ENCODE measurements around the gene ZNF121. TPM values are rescaled to one million over a fixed set of nuclear protein-coding genes. Genes with fewer than 3 reads are reported as not detected.
"Not testable (repeated sequence)": the region's sequence is repeated elsewhere in the genome, so short reads cannot be mapped to it uniquely, and the experiment has no call there.

The ZNF121 gene
- total RNA-seq, 1 donor from 2014 or later: 25.1 TPM

DNA sequence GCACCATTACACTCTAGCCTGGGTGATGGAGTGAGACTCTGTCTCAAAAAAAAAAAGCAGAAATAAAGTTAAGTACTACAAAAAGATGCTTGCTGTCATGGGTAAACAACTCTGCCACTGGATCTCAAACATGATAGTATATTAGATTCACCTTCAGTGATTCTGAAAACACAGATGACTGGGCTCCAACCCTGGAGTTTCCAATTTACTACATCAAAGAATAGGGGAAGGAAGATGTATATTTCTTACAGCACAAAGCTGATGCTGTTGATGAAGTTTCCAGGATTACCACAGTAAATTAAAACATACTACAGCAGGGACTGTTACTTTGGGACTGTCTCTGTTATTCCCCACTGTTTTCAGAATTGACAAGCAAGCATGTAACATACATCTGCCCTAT is 31.5 kb upstream of the ZNF121 start:
- no peaks in the 10 kb centered on the region for H3K27me3 ChIP-seq
- H3K4me3 ChIP-seq: no peak overlapping the region
- TF ChIP-seq, protein P1, sequence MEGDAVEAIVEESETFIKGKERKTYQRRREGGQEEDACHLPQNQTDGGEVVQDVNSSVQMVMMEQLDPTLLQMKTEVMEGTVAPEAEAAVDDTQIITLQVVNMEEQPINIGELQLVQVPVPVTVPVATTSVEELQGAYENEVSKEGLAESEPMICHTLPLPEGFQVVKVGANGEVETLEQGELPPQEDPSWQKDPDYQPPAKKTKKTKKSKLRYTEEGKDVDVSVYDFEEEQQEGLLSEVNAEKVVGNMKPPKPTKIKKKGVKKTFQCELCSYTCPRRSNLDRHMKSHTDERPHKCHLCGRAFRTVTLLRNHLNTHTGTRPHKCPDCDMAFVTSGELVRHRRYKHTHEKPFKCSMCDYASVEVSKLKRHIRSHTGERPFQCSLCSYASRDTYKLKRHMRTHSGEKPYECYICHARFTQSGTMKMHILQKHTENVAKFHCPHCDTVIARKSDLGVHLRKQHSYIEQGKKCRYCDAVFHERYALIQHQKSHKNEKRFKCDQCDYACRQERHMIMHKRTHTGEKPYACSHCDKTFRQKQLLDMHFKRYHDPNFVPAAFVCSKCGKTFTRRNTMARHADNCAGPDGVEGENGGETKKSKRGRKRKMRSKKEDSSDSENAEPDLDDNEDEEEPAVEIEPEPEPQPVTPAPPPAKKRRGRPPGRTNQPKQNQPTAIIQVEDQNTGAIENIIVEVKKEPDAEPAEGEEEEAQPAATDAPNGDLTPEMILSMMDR (IDR thresholded peaks at IDR 0.05): no peak
- no peak overlapping the region for H3K27ac ChIP-seq
- H3K4me1 ChIP-seq: peaks cover 9% of the 10 kb centered on the region
- no peak for DNase-seq
- intact Hi-C loops (cut with DNase I): no loop called here
- H3K36me3 ChIP-seq: peaks cover 86% of the 10 kb centered on the region
- ATAC-seq: no peak
- peaks cover 17% of the 10 kb centered on the region for H3K9me3 ChIP-seq

DNA sequence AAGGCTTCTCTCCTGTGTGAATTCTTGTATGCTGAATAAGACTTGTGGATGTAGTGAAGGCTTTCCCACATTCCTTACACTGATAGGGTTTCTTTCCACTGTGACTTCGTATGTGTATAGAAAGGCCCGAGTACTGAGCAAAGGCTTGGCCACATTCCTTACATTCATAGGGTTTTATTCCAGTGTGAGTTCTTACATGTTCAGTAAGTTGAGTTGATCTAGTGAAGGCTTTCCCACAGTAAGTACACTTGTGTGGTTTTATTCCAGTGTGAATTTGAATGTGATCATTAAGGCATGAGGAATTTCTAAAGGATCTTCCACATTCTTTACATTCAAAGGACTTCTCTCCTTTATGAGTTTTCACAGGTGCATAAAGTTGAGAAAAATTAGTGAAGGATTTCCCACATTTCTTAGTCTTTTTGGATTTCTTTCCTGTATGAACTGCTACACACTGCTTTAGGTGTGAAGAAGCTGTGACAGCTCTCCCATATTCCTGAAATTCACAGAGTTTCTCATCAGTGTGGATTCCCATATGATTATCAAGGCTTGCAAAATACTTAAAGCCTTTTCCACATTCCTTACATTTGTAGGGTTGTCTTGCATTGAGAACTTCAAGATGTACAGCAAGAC is 26.3 kb upstream of the ZNF121 start:
- H3K9me3 ChIP-seq: peaks cover 46% of the 10 kb centered on the region
- peaks cover 53% of the 10 kb centered on the region for H3K36me3 ChIP-seq

DNA sequence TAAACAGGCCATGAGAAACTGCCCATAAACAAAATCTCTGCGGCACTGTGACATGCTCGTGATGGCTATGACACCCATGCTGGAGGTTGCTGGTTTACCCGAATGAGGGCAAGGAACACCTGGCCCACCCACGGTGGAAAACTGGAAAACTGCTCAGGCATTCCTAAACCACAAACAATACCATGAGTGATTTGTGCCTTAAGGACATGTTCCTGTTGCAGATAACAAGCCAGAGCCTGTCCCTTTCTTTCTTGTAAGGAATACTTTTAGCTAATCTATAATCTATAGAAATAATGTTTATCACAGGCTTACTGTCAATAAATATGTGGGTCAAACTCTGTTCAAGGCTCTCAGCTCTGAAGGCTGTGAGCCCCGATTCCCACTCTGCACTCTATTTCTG is 24.6 kb upstream of the ZNF121 start:
- Histone ChIP-seq H3K27ac (no peak overlapping the region), H3K4me1 (no peaks in the 10 kb centered on the region), H3K36me3 (peaks cover 37% of the 10 kb centered on the region), H3K27me3 (no peaks in the 10 kb centered on the region), H3K4me3 (no peak overlapping the region), H3K9me3 (peaks cover 46% of the 10 kb centered on the region)
- TF ChIP-seq, protein P1 (IDR thresholded peaks at IDR 0.05): no peak
- intact Hi-C loops (cut with DNase I): no loop called here
- DNase-seq (no peak), ATAC-seq (no peak)

More for the DNA sequence above, 26.3 kb upstream of the ZNF121 start:
- intact Hi-C loops (cut with DNase I): no loop called here
- Histone ChIP-seq H3K4me1 (no peaks in the 10 kb centered on the region), H3K27me3 (no peaks in the 10 kb centered on the region), H3K4me3 (no peak overlapping the region), H3K27ac (no peak overlapping the region)
- DNase-seq (no peak), ATAC-seq (no peak)
- TF ChIP-seq, protein P1 (IDR thresholded peaks at IDR 0.05): no peak

DNA sequence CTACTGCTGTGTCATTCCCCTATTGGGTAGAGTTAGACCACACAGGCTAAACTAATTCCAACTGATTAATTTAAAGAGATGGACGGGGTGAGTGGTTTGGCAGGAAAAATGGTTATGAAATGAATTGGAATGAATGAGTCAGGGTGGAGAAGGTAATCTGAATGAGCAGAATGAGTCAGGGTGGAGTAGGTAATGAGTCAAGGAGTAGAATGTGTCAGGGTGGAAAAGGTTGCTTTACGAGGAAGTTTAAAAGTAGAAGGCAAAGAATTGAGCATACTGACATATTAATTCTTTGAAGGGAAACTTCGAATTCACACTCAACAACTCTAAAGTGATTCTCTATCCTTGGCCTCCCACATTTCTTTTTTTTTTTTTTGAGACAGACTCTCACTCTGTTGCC is 12.7 kb upstream of the ZNF121 start:
- DNase-seq (no peak), ATAC-seq (no peak)
- no peaks in the 10 kb centered on the region for H3K36me3 ChIP-seq
- TF ChIP-seq, protein P1 (IDR thresholded peaks at IDR 0.05): no peak
- H3K27me3 ChIP-seq: no peaks in the 10 kb centered on the region
- intact Hi-C loops (cut with DNase I): no loop called here
- no peaks in the 10 kb centered on the region for H3K4me1 ChIP-seq
- H3K9me3 ChIP-seq: no peaks in the 10 kb centered on the region
- no peak overlapping the region for H3K27ac ChIP-seq
- no peak overlapping the region for H3K4me3 ChIP-seq

DNA sequence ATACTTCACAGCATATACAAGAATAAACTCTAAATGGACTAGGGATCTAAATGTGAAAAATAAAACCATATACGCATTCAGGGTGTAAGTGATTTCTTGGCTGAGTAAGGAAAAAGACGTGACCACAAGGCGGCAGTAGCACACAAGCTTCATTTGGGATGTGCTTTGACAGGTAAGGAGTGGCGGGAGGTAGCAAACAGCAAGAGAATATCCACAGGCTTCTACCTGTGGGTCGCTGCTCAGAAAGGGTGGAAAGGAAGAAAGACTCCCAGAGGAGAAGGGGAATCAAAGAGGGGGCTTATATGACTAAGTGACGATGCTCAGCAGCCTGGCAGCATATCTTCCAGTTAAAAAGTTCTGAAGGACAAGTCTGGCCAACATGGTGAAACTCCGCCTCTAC is 2.5 kb upstream of the ZNF121 start:
- DNase-seq (peak; percentile 67), ATAC-seq (peak; percentile 79)
- TF ChIP-seq, protein P1 (IDR thresholded peaks at IDR 0.05): peak; percentile 66
- peaks cover 5% of the 10 kb centered on the region for H3K4me1 ChIP-seq
- no peak overlapping the region for H3K4me3 ChIP-seq
- H3K9me3 ChIP-seq: no peaks in the 10 kb centered on the region
- intact Hi-C loops (cut with DNase I): no loop called here
- no peak overlapping the region for H3K27ac ChIP-seq
- peaks cover 4% of the 10 kb centered on the region for H3K27me3 ChIP-seq
- no peaks in the 10 kb centered on the region for H3K36me3 ChIP-seq

DNA sequence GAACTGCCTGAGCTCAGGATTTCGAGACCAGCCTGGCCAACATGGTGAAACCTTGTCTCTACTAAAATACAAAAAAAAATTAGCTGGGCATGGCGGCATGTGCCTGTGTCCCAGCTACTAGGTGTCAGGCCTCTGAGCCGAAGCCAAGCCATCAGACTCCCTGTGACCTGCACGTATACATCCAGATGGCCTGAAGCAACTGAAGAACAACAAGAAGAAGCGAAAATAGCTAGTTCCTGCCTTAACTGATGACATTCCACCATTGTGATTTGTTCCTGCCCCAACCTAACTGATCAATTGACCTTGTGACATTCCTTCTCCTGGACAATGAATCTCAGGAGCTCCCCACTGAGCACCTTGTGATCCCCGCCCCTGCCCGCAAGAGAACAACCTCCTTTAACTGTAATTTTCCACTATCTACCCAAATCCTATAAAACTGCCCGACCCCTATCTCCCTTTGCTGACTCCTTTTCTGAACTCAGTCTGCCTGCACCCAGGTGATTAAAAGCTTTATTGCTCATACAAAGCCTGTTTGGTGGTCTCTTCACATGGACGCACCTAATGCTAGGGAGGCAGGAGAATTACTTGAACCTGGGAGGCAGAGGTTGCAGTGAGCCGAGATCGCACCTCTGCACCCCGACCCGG is 2.1 kb downstream of the ZNF121 start:
- intact Hi-C loops (cut with DNase I); ATAC-seq; DNase-seq; H3K27me3 ChIP-seq; H3K9me3 ChIP-seq; H3K4me3 ChIP-seq; H3K4me1 ChIP-seq; H3K36me3 ChIP-seq; H3K27ac ChIP-seq: not testable (repeated sequence)

Measured in upper lobe of right lung (tissue), 1 donor.